ENCODE data around the gene FGB.
A peak's percentile ranks its signal among the peaks of the same experiment; 100 is the strongest.

Gene FGB

DNA sequence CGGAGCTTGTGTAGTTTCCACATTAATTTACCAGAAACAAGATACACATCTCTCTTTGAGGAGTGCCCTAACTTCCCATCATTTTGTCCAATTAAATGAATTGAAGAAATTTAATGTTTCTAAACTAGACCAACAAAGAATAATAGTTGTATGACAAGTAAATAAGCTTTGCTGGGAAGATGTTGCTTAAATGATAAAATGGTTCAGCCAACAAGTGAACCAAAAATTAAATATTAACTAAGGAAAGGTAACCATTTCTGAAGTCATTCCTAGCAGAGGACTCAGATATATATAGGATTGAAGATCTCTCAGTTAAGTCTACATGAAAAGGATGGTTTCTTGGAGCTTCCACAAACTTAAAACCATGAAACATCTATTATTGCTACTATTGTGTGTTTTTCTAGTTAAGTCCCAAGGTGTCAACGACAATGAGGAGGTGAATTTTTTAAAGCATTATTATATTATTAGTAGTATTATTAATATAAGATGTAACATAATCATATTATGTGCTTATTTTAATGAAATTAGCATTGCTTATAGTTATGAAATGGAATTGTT lies at the start of gene FGB:
Gene FGB, plus strand, starts transcription at position 315 of the 558 bp plus-strand sequence. Its CDS starts 8 bp downstream, at position 323.
- no peak for DNase-seq (ENCODE audit: low read depth)

DNA sequence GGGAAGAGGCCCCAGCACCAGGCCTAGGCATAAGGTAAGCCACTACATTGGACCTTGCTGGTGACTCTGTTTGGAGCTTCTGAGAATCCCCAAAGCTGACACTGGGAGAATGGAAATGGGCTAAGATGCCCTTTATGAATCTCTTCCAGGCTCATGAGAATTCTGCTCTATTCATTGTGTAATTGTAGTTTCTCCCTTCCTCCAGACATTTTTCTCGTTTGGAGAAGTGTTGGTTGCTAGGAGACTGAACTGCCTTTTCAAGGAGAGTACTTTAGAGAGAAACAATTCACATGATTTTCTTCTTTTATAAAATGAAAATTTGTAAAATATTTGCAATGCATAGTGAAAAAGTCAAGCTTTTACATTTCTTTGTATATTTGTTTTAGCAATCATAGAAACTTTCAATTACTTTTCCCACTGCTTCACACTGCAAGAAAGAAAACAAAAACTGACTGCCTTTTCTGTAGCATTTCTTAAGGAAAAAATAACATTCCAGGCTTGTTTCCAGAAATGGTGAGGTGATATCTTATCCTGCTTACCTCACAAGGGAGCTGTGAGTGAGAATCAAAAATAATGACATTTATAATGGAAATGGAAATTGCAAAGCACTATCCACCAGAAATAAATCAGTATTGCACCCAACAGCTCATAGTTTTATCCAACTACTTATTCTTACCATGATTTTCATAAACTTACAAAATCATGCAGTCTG lies 46.3 kb upstream of the FGB start:
- DNase-seq (ENCODE audit: low read depth) = no peak

GRCh38 chr4:154517591-154517990 lies 45.2 kb upstream of the FGB start:
- no peak for DNase-seq (ENCODE audit: low read depth)

DNA sequence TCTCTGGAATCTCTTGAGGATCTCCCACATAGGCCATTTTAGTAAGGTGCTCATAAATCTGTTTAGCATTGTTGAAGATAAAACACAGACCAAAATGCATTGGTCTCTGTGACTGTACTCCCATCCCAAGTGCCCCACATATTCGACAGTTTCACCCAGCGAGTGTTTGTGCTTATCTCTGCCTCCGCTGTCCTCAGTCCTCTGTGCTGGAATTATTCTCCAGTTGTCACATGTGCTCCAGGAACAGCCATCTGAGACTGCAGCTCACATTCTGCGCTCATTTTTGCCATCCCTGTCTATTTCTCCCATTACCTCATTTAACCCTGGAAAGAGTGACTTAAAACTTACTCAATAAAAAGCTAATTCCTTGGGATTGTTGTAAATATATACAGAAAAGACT lies 43.6 kb upstream of the FGB start:
- DNase-seq (ENCODE audit: low read depth) = no peak

DNA sequence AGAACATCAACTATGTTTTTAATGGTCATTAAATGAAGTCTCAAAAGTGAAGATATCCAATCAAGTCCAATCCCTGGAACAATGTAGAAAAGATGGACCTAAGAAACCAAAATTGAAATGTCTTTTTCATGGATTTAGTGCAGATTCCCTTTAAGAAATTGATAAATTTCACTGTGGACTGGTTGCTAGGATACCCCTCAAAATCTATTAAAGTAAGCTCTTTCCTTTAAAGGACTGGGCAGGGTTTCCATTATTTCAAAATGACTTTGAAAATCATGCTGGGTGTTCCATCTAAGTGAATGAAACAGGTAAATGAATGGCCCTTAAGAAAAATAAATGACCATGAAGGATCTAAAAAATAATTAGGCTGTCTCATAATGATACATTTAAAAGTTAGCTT lies 41.2 kb upstream of the FGB start:
- DNase-seq (ENCODE audit: low read depth) = no peak

GRCh38 chr4:154526151-154526550 lies 36.7 kb upstream of the FGB start:
- DNase-seq (ENCODE audit: low read depth) = no peak

- no peak for DNase-seq (ENCODE audit: low read depth)
Observed at GRCh38 chr4:154527308-154527707, 35.5 kb upstream of the FGB start.

GRCh38 chr4:154528869-154529268 lies 33.9 kb upstream of the FGB start:
- DNase-seq (ENCODE audit: low read depth) = no peak

DNA sequence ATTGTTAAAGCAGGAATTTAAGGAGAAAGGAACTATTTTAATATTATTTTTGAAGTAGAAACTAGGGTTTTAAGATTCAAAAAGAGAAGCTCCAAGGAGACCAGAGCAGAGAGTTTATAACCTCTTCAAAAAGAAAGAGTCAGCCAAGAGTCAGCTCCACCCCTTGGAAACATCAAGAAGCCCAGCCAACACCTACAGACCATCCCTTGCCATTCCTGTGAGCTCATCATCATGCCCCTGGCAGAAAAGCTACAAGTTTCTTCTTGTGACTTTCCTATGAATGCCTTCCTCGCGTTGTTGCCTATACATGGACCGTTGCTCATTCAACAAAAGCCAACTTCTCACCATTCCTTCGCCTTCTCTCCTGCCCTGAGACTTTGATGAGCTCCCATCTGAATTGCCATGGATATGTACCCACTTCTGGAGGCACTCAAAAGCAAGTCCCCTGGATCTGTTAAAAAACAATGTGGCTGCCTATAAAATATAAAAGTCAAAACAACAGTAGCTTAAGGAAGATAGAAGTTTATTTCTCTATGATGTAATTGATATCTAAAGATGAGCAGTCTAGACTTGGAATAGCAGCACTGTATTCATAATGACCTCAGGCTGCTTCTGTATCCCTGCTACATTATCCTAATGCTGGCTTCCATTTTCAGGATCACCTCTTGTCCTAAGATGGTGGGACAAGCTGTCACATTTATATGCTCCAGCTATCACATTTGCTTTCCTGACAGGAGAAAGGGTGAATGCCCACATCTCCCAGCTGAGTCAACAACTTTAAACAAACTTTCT lies 32.9 kb upstream of the FGB start:
- DNase-seq (ENCODE audit: low read depth) = no peak

GRCh38 chr4:154534296-154534695 lies 28.5 kb upstream of the FGB start:
- DNase-seq (ENCODE audit: low read depth) = no peak

GRCh38 chr4:154542271-154542879 lies 20.4 kb upstream of the FGB start:
- DNase-seq (ENCODE audit: low read depth) = no peak

- no peak for DNase-seq (ENCODE audit: low read depth)
Observed at GRCh38 chr4:154545689-154546088, 17.1 kb upstream of the FGB start.

DNA sequence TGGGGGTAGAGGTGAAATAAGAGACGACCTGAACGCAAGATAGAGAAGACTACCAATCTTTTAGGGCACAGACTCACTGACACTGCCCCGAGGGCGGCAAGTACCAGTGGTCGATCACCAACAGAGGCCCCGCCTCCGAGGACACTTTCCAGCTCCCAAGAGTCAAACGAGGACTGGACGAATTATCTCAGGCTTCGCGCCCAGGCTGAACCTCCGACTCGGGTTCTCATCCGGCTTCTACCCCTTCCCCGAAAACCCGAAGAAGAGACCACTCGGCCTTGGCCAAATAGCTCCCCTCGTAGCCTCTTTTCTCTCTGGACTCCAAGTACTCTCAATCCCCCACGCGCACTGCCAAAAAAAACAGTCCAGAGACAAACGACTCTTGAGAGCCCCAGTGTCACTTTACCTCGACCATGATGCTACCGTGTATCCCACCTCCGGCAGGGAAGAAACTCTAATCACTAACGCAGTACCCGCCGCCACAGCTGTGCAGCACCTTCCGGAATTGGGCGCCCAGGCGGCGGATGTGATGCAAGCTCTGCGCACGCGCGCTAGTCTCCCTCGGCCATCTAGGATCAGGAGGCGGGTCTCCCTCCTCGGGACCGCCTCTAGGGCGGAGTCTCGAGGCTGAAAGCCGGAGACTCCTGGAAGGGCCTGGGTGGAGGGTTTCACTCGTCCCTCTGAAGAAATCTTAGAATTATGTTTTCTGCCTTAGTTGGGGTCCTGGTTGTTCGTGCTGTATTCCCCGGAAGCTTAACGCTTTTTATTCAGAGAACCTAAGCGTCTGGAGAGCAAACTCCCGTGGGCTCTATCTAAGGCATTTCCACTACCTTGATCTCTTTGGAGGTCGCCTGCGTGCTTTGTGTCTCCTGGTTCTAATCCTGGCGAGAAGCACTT lies 12.7 kb upstream of the FGB start, which contains the start of gene PLRG1:
Gene PLRG1, minus strand, starts transcription at position 507 of the 897 bp plus-strand sequence. Its CDS starts 92 bp downstream, at position 415.
- peak; percentile 94 for DNase-seq (ENCODE audit: low read depth)

DNA sequence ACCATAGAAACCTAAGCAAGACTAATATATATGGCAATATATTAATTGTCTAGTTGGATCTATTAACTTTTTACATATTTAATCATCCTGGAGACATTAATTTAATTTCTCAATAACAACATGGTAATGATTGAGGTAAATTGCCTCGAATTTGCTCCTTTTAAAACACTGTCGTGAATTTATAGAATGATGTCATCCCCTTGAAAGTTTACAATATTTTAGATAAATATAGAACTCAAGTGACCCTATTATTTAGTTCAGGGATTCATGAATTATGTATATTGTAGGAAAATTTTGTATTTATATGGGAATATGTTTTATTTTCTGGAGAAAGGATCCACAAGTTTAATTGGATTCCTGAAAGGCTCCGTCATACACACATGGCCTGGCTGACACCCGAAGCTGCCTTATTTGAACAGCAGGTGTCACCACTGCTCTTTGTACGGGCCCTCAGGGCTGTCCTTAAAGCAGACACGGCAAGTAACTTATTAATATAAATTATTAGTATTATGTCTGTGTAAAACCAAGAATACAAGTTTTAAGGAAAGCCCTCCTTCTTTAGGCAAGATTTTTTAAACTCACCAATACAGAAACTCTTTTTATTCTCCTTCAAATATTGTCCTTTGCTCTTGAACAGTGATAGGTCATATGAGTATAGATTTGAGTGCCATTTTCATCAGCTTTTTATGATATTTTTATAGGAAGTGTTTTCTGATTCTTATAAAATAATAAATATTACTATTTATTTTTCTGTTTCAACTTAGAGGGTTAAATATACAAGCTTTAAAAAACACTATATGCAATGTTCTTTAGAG lies 10.7 kb upstream of the FGB start:
- DNase-seq (ENCODE audit: low read depth) = peak; percentile 49

DNA sequence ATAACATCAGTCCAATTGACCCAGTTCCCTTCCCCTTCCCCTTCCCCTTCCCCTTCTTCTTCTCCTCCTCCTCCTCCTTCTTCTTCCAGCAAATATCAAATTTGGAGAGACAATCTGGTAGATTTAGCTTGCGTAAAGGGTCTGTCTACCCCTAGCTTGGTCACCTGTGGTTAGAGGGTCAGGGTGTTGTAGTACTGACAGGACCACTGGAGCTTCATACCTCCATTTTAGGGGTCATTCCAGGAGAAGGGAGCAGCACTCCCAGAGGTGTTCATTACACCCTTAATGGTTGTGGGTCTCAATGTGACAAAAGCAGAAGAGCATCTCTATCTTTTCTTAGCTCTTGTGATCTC lies 3.7 kb upstream of the FGB start:
- DNase-seq (ENCODE audit: low read depth) = no peak

DNA sequence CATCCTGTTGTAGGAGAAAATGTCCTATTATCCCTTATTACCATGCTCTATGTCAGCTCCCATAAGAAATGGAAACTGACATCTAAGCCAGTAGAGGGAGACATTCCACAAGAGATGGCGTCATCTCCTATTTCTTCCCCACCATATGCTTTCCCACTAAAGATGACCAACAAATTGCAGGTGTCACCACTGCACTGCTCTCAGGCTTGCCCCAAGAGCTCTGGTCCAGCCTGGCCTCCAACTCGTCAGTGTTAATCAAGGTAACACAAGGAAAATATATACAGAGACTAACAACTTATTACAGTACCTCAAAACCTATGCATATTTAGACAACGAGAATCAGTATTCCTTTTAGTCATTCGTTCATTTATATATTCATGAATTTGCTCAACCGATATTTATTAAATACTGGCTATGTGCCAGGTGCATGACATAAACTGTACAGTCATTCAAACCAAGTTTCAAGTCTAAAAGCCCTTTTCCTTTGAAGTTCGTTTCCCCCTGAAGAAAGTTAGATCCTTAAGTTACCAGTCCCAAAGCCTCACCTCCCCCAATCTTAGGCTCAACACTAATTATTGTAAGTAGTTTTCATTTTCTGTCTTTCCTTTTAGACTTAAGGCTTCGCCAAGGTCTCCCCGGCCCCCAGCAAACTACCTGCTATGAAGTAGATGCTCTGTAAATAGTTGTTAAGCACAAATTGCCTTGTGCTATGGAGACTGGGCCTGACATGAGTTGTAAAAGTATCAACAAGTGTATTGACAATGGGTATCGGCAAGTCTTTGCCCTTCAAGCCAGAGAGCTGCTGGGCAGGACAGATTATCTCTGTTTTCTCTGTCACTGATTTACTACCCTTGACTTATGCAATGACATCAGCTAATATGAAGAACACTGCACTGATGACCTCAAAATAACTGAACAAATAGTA lies 3.1 kb upstream of the FGB start:
- DNase-seq (ENCODE audit: low read depth) = no peak

- no peak for DNase-seq (ENCODE audit: low read depth)
Observed at GRCh38 chr4:154560419-154560801, 2.4 kb upstream of the FGB start.

DNA sequence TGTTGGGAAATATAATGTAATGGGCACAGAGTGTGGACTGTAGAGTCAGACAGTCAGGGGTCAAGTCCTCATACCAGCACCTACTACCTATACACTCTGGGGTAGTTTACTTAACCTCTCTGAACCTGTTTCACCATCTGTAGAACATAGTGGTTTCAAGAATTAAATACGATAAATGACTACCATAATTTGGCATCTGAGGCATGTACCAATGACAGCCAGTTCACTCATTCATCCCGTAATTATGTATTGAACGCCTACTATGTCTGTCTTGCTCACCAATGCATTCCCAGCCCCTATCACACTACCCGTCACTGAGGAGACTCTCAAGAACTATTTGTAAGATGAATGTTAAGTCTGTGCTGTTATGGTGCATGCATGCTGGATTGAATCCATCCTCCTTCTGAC lies 2.0 kb upstream of the FGB start:
- no peak for DNase-seq (ENCODE audit: low read depth)

GRCh38 chr4:154564311-154564710 lies 1.5 kb downstream of the FGB start:
- DNase-seq (ENCODE audit: low read depth) = no peak

DNA sequence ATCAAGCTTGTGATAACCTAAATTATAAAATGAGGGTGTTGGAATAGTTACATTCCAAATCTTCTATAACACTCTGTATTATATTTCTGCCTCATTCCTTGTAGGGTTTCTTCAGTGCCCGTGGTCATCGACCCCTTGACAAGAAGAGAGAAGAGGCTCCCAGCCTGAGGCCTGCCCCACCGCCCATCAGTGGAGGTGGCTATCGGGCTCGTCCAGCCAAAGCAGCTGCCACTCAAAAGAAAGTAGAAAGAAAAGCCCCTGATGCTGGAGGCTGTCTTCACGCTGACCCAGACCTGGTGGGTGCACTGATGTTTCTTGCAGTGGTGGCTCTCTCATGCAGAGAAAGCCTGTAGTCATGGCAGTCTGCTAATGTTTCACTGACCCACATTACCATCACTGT lies 2.9 kb downstream of the FGB start:
- no peak for DNase-seq (ENCODE audit: low read depth)

Data from activated gamma-delta T cell treated with anti-CD3 and anti-CD28 coated beads, Interleukin-2, amount 50 U/mL, for 16 hours (primary cell).